Stimulated activated CD8-positive, alpha-beta memory T cell treated with anti-CD3 and anti-CD28 coated beads, Interleukin-4, amount 100 ng/mL, for 24 hours (primary cell): ENCODE measurements around the gene SUV39H1.

Experiments
- DNase-seq: peaks from one replicate; pipeline ENCODE4 v3.0.0-alpha.2; 2020; ENCODE audit warnings: low read depth

The SUV39H1 gene

GRCh38 chrX:48715072-48715471 is 18.5 kb downstream of the SUV39H1 start:
- no peak for DNase-seq

GRCh38 chrX:48715876-48716502 is 19.5 kb downstream of the SUV39H1 start:
- DNase-seq = no peak

GRCh38 chrX:48719958-48720357 is 23.4 kb downstream of the SUV39H1 start:
- DNase-seq = no peak

GRCh38 chrX:48720577-48721250 is 24.2 kb downstream of the SUV39H1 start:
- DNase-seq = no peak

- DNase-seq = no peak
These were observed 25.4 kb downstream of the SUV39H1 start for GRCh38 chrX:48721916-48722315.

- DNase-seq = no peak
These were observed 30.1 kb downstream of the SUV39H1 start for GRCh38 chrX:48726596-48726995.

GRCh38 chrX:48728653-48729052 is 32.1 kb downstream of the SUV39H1 start:
- DNase-seq = no peak

- no peak for DNase-seq
These were observed 39.8 kb downstream of the SUV39H1 start for GRCh38 chrX:48736303-48736702.

- no peak for DNase-seq
These were observed 40.3 kb downstream of the SUV39H1 start for GRCh38 chrX:48736878-48737212.

GRCh38 chrX:48737213-48737938 is 40.8 kb downstream of the SUV39H1 start:
- DNase-seq = peak; percentile 68

GRCh38 chrX:48737940-48738339 is 41.4 kb downstream of the SUV39H1 start:
- DNase-seq = no peak

GRCh38 chrX:48741834-48742233 is 45.3 kb downstream of the SUV39H1 start:
- no peak for DNase-seq

- no peak for DNase-seq
These were observed 48.7 kb downstream of the SUV39H1 start for GRCh38 chrX:48745222-48745621.

- DNase-seq = no peak
These were observed 51.0 kb downstream of the SUV39H1 start for GRCh38 chrX:48747415-48748016.

- no peak for DNase-seq
These were observed 52.6 kb downstream of the SUV39H1 start for GRCh38 chrX:48749182-48749581.

GRCh38 chrX:48751343-48751742 is 54.8 kb downstream of the SUV39H1 start:
- DNase-seq = no peak

- DNase-seq = no peak
These were observed 56.0 kb downstream of the SUV39H1 start for GRCh38 chrX:48752498-48752897.

- no peak for DNase-seq
These were observed 57.2 kb downstream of the SUV39H1 start for GRCh38 chrX:48753708-48754228.

- no peak for DNase-seq
These were observed 57.7 kb downstream of the SUV39H1 start for GRCh38 chrX:48754238-48754637.
